HUES48 (cell line): ENCODE results near the gene SPATS2L.

ENCODE experiments used
- H3K27ac ChIP-seq: one replicate; pipeline ENCODE4 v1.7.0; 2013; ENCODE audit warnings: low read depth, low read length, inconsistent platforms
- H3K27me3 ChIP-seq: 2 replicates; pipeline ENCODE4 v1.6.1; 2013; ENCODE audit warnings: mild to moderate bottlenecking, low read length; ENCODE audit not compliant: control insufficient read depth, insufficient read depth
- H3K36me3 ChIP-seq: 2 replicates; pipeline ENCODE4 v1.6.1; 2013; ENCODE audit warnings: low read length; ENCODE audit not compliant: control insufficient read depth, insufficient read depth
- H3K4me1 ChIP-seq: 2 replicates; pipeline ENCODE4 v1.6.1; 2013; ENCODE audit warnings: mild to moderate bottlenecking, low read length; ENCODE audit not compliant: control insufficient read depth, insufficient read depth
- H3K4me3 ChIP-seq: 2 replicates; pipeline ENCODE4 v1.5.1; 2013; ENCODE audit warnings: mild to moderate bottlenecking, low read depth, low read length
- H3K9ac ChIP-seq: 2 replicates; pipeline ENCODE4 v1.6.1; 2013; ENCODE audit warnings: mild to moderate bottlenecking, low read depth, low read length, moderate library complexity
- H3K9me3 ChIP-seq: 2 replicates; pipeline ENCODE4 v1.6.1; 2013; ENCODE audit warnings: low read length; ENCODE audit not compliant: control insufficient read depth, insufficient read depth

The SPATS2L gene

GRCh38 chr2:200320344-200320743 is 13.9 kb downstream of the SPATS2L start:
- Histone ChIP-seq H3K36me3 (no peaks in the 10 kb centered on the region; the same call in 1 of the 2 replicates), H3K27ac (peak overlapping the region; percentile 67), H3K4me1 (peaks cover 86% of the 10 kb centered on the region), H3K27me3 (no peaks in the 10 kb centered on the region), H3K9ac (no peak overlapping the region), H3K4me3 (no peak overlapping the region), H3K9me3 (no peaks in the 10 kb centered on the region)

GRCh38 chr2:200320991-200321390 is 14.5 kb downstream of the SPATS2L start:
- Histone ChIP-seq H3K9ac (no peak overlapping the region), H3K9me3 (no peaks in the 10 kb centered on the region), H3K4me1 (peaks cover 83% of the 10 kb centered on the region), H3K4me3 (no peak overlapping the region), H3K36me3 (no peaks in the 10 kb centered on the region; the same call in 1 of the 2 replicates), H3K27me3 (no peaks in the 10 kb centered on the region), H3K27ac (no peak overlapping the region)

GRCh38 chr2:200321780-200322534 is 15.5 kb downstream of the SPATS2L start:
- Histone ChIP-seq H3K9me3 (no peaks in the 10 kb centered on the region), H3K4me3 (no peak overlapping the region), H3K27me3 (no peaks in the 10 kb centered on the region), H3K27ac (no peak overlapping the region), H3K9ac (no peak overlapping the region), H3K36me3 (no peaks in the 10 kb centered on the region; the same call in 1 of the 2 replicates), H3K4me1 (peaks cover 74% of the 10 kb centered on the region)

- Histone ChIP-seq H3K4me3 (no peak overlapping the region), H3K4me1 (peaks cover 67% of the 10 kb centered on the region), H3K27me3 (no peaks in the 10 kb centered on the region), H3K27ac (no peak overlapping the region), H3K36me3 (no peaks in the 10 kb centered on the region; the same call in 1 of the 2 replicates), H3K9me3 (no peaks in the 10 kb centered on the region), H3K9ac (no peak overlapping the region)
These were observed 16.1 kb downstream of the SPATS2L start for GRCh38 chr2:200322607-200323006.

GRCh38 chr2:200324362-200324761 is 17.9 kb downstream of the SPATS2L start:
- Histone ChIP-seq H3K27me3 (no peaks in the 10 kb centered on the region), H3K27ac (no peak overlapping the region), H3K9ac (no peak overlapping the region), H3K9me3 (no peaks in the 10 kb centered on the region), H3K4me3 (no peak overlapping the region), H3K36me3 (no peaks in the 10 kb centered on the region; the same call in 1 of the 2 replicates), H3K4me1 (peaks cover 50% of the 10 kb centered on the region)

GRCh38 chr2:200329384-200329783 is 22.9 kb downstream of the SPATS2L start:
- H3K9ac ChIP-seq = no peak overlapping the region
- peaks cover 16% of the 10 kb centered on the region for H3K36me3 ChIP-seq
- H3K9me3 ChIP-seq = no peaks in the 10 kb centered on the region
- peaks cover 5% of the 10 kb centered on the region for H3K4me1 ChIP-seq
- no peaks in the 10 kb centered on the region for H3K27me3 ChIP-seq
- H3K4me3 ChIP-seq = no peak overlapping the region
- H3K27ac ChIP-seq = no peak overlapping the region

- Histone ChIP-seq H3K4me1 (peaks cover under 1% of the 10 kb centered on the region; the same call in 1 of the 2 replicates), H3K27ac (no peak overlapping the region), H3K27me3 (no peaks in the 10 kb centered on the region), H3K9ac (no peak overlapping the region), H3K4me3 (no peak overlapping the region), H3K36me3 (peaks cover 16% of the 10 kb centered on the region), H3K9me3 (no peaks in the 10 kb centered on the region)
These were observed 23.3 kb downstream of the SPATS2L start for GRCh38 chr2:200329798-200330197.

GRCh38 chr2:200330351-200331060 is 24.0 kb downstream of the SPATS2L start:
- Histone ChIP-seq H3K4me3 (no peak overlapping the region), H3K27ac (no peak overlapping the region), H3K27me3 (no peaks in the 10 kb centered on the region), H3K36me3 (peaks cover 16% of the 10 kb centered on the region), H3K9ac (no peak overlapping the region), H3K4me1 (no peaks in the 10 kb centered on the region; the same call in 1 of the 2 replicates), H3K9me3 (no peaks in the 10 kb centered on the region)

GRCh38 chr2:200331061-200331400 is 24.5 kb downstream of the SPATS2L start:
- H3K4me1 ChIP-seq = no peaks in the 10 kb centered on the region; the same call in 1 of the 2 replicates
- H3K27me3 ChIP-seq = no peaks in the 10 kb centered on the region
- no peak overlapping the region for H3K4me3 ChIP-seq
- no peaks in the 10 kb centered on the region for H3K9me3 ChIP-seq
- H3K27ac ChIP-seq = no peak overlapping the region
- peaks cover 16% of the 10 kb centered on the region for H3K36me3 ChIP-seq
- no peak overlapping the region for H3K9ac ChIP-seq

- H3K4me1 ChIP-seq = peaks cover 7% of the 10 kb centered on the region; the same call in 1 of the 2 replicates
- H3K27me3 ChIP-seq = no peaks in the 10 kb centered on the region
- no peaks in the 10 kb centered on the region for H3K9me3 ChIP-seq
- H3K36me3 ChIP-seq = peaks cover 21% of the 10 kb centered on the region; the same call in 1 of the 2 replicates
- H3K9ac ChIP-seq = no peak overlapping the region
- H3K4me3 ChIP-seq = no peak overlapping the region
- no peak overlapping the region for H3K27ac ChIP-seq
These were observed 29.2 kb downstream of the SPATS2L start for GRCh38 chr2:200335657-200336056.

GRCh38 chr2:200336980-200337615 is 30.6 kb downstream of the SPATS2L start:
- H3K27me3 ChIP-seq = no peaks in the 10 kb centered on the region
- no peaks in the 10 kb centered on the region for H3K9me3 ChIP-seq
- no peak overlapping the region for H3K27ac ChIP-seq
- 0 out of 2 replicates have a peak, but pooled peaks cover 9% of the 10 kb centered on the region for H3K36me3 ChIP-seq
- H3K9ac ChIP-seq = no peak overlapping the region
- peaks cover 7% of the 10 kb centered on the region; the same call in 1 of the 2 replicates for H3K4me1 ChIP-seq
- no peak overlapping the region for H3K4me3 ChIP-seq
